K562 (cell line): ENCODE measurements around the gene CYTH1.

Experiments used
- CREBBP ChIP-seq: IDR thresholded peaks from one replicate; pipeline ENCODE4 v1.6.1; 2012; ENCODE audit warnings: low read depth, mild to moderate bottlenecking, control low read depth, inconsistent platforms, low read length
- NCOA2 ChIP-seq, 2 experiments: fragments of 450-650 bp; IDR thresholded peaks; 2 replicates each; pipeline ENCODE4 v1.6.1; 2018; ENCODE audit warnings: mild to moderate bottlenecking in 2 of 2, moderate library complexity in 1 of 2; ENCODE audit not compliant: partially characterized antibody in 2 of 2
- SMAD1 ChIP-seq: fragments of 150-350 bp; IDR thresholded peaks from 2 replicates; pipeline ENCODE4 v1.6.1; 2014; ENCODE audit warnings: low read length, low read depth; ENCODE audit not compliant: partially characterized antibody
- TF ChIP-seq, protein P1 (sequence below), 3 experiments: IDR thresholded peaks in 2 of 3; conservative IDR thresholded peaks in 1 of 3; 2 replicates each; pipeline ENCODE4 v1.5.1; 2011 to 2012; ENCODE audit warnings: low read length in 3 of 3, mild to moderate bottlenecking in 3 of 3, control low read depth in 2 of 3, improper control_type of control experiment in 1 of 3, inconsistent platforms in 1 of 3, low read depth in 1 of 3, mixed read lengths in 1 of 3, moderate library complexity in 1 of 3; ENCODE audit not compliant: insufficient read depth in 2 of 3

- TF ChIP-seq NCOA2 (IDR thresholded peaks at IDR 0.05; ENCODE audit: partially characterized antibody in 2 of 2): no peak
- TF ChIP-seq CREBBP: no peak
- no peak for TF ChIP-seq SMAD1
- TF ChIP-seq, protein P1, sequence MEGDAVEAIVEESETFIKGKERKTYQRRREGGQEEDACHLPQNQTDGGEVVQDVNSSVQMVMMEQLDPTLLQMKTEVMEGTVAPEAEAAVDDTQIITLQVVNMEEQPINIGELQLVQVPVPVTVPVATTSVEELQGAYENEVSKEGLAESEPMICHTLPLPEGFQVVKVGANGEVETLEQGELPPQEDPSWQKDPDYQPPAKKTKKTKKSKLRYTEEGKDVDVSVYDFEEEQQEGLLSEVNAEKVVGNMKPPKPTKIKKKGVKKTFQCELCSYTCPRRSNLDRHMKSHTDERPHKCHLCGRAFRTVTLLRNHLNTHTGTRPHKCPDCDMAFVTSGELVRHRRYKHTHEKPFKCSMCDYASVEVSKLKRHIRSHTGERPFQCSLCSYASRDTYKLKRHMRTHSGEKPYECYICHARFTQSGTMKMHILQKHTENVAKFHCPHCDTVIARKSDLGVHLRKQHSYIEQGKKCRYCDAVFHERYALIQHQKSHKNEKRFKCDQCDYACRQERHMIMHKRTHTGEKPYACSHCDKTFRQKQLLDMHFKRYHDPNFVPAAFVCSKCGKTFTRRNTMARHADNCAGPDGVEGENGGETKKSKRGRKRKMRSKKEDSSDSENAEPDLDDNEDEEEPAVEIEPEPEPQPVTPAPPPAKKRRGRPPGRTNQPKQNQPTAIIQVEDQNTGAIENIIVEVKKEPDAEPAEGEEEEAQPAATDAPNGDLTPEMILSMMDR (IDR thresholded peaks at IDR 0.05 in 2 of 3, conservative IDR thresholded peaks at IDR 0.05 in 1 of 3; ENCODE audit: insufficient read depth in 2 of 3, low read depth in 1 of 3, low read length in 3 of 3): no peak
Measured at GRCh38 chr17:78647032-78647431, 135.0 kb downstream of the CYTH1 start.
